Measurements from ENCODE around the gene PRELID2.

Gene PRELID2

GRCh38 chr5:145848854-145849253 is 13.7 kb upstream of the PRELID2 start:
- TF ChIP-seq, protein P1, sequence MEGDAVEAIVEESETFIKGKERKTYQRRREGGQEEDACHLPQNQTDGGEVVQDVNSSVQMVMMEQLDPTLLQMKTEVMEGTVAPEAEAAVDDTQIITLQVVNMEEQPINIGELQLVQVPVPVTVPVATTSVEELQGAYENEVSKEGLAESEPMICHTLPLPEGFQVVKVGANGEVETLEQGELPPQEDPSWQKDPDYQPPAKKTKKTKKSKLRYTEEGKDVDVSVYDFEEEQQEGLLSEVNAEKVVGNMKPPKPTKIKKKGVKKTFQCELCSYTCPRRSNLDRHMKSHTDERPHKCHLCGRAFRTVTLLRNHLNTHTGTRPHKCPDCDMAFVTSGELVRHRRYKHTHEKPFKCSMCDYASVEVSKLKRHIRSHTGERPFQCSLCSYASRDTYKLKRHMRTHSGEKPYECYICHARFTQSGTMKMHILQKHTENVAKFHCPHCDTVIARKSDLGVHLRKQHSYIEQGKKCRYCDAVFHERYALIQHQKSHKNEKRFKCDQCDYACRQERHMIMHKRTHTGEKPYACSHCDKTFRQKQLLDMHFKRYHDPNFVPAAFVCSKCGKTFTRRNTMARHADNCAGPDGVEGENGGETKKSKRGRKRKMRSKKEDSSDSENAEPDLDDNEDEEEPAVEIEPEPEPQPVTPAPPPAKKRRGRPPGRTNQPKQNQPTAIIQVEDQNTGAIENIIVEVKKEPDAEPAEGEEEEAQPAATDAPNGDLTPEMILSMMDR (IDR thresholded peaks at IDR 0.05; ENCODE audit: insufficient read depth, low read length, poor library complexity, severe bottlenecking), result no peak
- no peaks in the 10 kb centered on the region for H3K27me3 ChIP-seq (replicated peaks; ENCODE audit: control insufficient read depth, insufficient read depth, low read length)
- H3K36me3 ChIP-seq (ENCODE audit: control insufficient read depth, insufficient read depth, low read length), result no peaks in the 10 kb centered on the region
- H3K4me3 ChIP-seq (replicated peaks; ENCODE audit: low read depth, low read length), result no peak overlapping the region
- DNase-seq (ENCODE audit: extremely low read depth, insufficient read length), result no peak

DNA sequence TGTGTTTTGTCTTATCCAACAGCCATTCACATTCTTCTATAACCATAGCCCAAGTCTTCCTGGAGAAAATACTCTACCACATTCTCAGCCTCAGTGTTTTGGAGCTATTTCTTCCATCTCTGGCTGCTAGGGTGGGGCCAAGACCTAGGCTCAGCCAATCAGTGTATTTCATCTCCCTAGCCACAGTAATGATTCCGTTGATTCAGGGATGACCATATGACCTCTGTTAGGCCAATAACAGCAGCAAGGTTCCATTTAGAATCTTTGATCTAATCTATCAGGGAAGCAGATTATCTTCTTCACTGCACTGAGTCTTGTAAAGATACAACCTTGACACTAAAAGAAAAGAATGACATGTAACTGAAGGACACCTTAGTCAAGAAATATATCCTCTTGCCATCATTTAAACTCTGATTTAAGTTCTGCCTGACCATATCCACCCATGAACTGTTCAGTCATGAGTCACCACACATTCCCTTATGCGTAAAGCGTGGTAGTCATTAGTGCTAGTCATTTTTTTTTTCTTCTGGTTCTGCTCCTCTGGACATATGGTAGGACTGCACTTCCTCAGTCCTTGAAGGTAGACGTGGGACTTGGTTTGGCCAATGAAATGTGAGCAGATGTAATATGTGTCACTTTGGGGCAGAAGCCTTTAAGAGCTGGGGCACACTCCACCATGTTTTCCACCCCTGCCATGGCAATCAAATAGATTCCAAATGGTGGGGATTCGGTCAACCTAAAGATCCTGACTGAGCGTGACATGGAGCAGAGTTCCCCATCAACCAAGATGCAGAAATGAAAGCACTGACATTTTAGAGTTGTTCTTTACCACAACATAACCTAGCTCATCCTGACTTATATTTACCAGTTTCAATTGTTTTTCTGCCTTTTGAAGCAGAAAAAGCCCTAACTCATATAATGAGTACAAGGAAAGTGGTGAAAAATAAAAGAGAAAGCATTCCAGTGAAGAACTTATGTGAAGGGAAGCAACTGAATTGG is 12.7 kb upstream of the PRELID2 start:
- H3K27me3 ChIP-seq (replicated peaks; ENCODE audit: control insufficient read depth, insufficient read depth, low read length), result no peaks in the 10 kb centered on the region
- no peak overlapping the region for H3K4me3 ChIP-seq (replicated peaks; ENCODE audit: low read depth, low read length)
- no peak for DNase-seq (ENCODE audit: extremely low read depth, insufficient read length)
- H3K36me3 ChIP-seq (ENCODE audit: control insufficient read depth, insufficient read depth, low read length), result no peaks in the 10 kb centered on the region
- TF ChIP-seq, protein P1 (IDR thresholded peaks at IDR 0.05; ENCODE audit: insufficient read depth, low read length, poor library complexity, severe bottlenecking), result no peak

DNA sequence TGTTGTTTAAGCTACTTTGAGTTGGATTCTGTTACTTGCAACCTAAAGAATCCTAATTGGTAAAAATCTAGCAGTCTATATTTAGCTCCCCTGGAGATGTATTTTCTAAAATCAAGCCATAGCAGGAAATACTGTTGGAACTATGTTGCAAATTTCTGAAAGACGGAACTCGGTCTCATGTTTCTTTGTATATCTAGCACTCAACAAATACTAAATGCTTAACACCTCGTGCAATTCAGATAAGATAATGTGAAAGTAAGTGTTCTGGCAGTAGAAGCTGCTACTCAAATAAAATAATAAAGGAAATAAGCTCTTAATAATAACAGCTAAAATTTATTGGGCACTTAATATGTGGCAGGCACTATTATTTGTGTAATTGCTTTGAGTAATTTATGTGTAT is 10.9 kb upstream of the PRELID2 start:
- Histone ChIP-seq H3K27me3 (replicated peaks; ENCODE audit: control insufficient read depth, insufficient read depth, low read length) (no peaks in the 10 kb centered on the region), H3K36me3 (ENCODE audit: control insufficient read depth, insufficient read depth, low read length) (no peaks in the 10 kb centered on the region), H3K4me3 (replicated peaks; ENCODE audit: low read depth, low read length) (no peak overlapping the region)
- TF ChIP-seq, protein P1 (IDR thresholded peaks at IDR 0.05; ENCODE audit: insufficient read depth, low read length, poor library complexity, severe bottlenecking), result no peak
- DNase-seq (ENCODE audit: extremely low read depth, insufficient read length), result no peak

- Histone ChIP-seq H3K27me3 (replicated peaks; ENCODE audit: control insufficient read depth, insufficient read depth, low read length) (no peaks in the 10 kb centered on the region), H3K4me3 (replicated peaks; ENCODE audit: low read depth, low read length) (no peak overlapping the region), H3K36me3 (ENCODE audit: control insufficient read depth, insufficient read depth, low read length) (no peaks in the 10 kb centered on the region)
- no peak for DNase-seq (ENCODE audit: extremely low read depth, insufficient read length)
- TF ChIP-seq, protein P1 (IDR thresholded peaks at IDR 0.05; ENCODE audit: insufficient read depth, low read length, poor library complexity, severe bottlenecking), result no peak
These were observed 6.2 kb upstream of the PRELID2 start for GRCh38 chr5:145841299-145841698.

DNA sequence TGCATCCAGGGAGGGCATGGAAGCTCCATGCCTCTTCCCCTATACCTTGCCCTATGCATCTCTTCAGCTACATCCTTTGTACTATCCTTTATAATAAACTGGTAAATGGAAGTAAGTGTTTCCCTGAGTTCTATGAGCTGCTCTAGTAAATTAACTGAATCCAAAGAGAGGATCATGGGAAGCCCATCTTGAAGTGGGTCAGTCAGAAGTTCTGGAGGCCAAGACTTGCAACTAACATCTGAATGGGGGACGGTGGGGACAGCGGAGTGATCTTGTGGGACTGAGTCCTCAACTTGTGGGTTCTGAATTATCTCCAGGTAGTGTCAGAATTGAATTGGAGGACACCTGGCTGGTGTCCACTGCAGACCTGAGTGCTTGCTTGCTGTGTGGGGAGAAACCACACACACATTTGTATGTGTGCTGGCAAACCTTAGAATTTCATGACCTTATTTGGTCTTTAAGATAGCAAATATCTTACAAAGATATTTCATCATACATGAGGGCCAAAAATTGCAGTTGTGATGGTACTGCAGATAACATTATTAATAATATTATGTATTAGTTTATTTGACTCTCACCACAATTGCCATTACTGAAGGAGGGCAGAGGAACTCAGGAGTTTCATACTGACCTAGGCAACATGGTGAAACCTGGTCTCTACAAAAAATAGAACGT is 5.5 kb upstream of the PRELID2 start:
- TF ChIP-seq, protein P1 (IDR thresholded peaks at IDR 0.05; ENCODE audit: insufficient read depth, low read length, poor library complexity, severe bottlenecking), result no peak
- no peaks in the 10 kb centered on the region for H3K27me3 ChIP-seq (replicated peaks; ENCODE audit: control insufficient read depth, insufficient read depth, low read length)
- H3K4me3 ChIP-seq (replicated peaks; ENCODE audit: low read depth, low read length), result no peak overlapping the region
- no peak for DNase-seq (ENCODE audit: extremely low read depth, insufficient read length)
- no peaks in the 10 kb centered on the region for H3K36me3 ChIP-seq (ENCODE audit: control insufficient read depth, insufficient read depth, low read length)
